Measurements from ENCODE around the gene ATOH1. TPM values are rescaled to one million over a fixed set of nuclear protein-coding genes. Genes with fewer than 3 reads are reported as not detected.

The ATOH1 gene
- total and polyA plus RNA-seq, 2 of the 4 experiments (the other 2 are of a cell fraction) = not detected

- no peak for DNase-seq
- BruUV-seq (replicated peaks) = no TSS peak
- CTCF ChIA-PET = interaction anchor here (0.7 kb wide), 1 partner anchor 463 kb away, joined by 6 read pairs; no protein-coding TSS in a partner anchor
Measured at GRCh38 chr4:93827272-93827947, 1.1 kb upstream of the ATOH1 start.

More at GRCh38 chr4:93827272-93827947, 1.1 kb upstream of the ATOH1 start:
- Histone ChIP-seq H3K4me3 (ENCODE audit: insufficient read depth, low read depth, low read length) (no peak overlapping the region), H3K27me3 (ENCODE audit: control insufficient read depth, insufficient read depth, low read length) (peaks cover 57% of the 10 kb centered on the region), H2BK15ac (ENCODE audit: low read depth, low read length) (no peak overlapping the region), H2BK120ac (ENCODE audit: low read depth, low read length) (no peak overlapping the region), H4K8ac (ENCODE audit: low read depth in 2 of 2, low read length in 2 of 2) (no peak overlapping the region), H2BK20ac (ENCODE audit: low read depth, low read length) (no peak overlapping the region), H2AK5ac (ENCODE audit: low read depth, low read length) (no peak overlapping the region), H3K56ac (ENCODE audit: extremely low read depth, insufficient read depth, low read length) (no peak overlapping the region), H3K4me1 (ENCODE audit: control insufficient read depth, insufficient read depth, low read length) (no peaks in the 10 kb centered on the region), H4K5ac (ENCODE audit: low read depth, low read length) (no peak overlapping the region), H3K23ac (ENCODE audit: low read depth, low read length) (no peak overlapping the region), H3K9ac (ENCODE audit: low read depth, low read length) (no peak overlapping the region), H2AK9ac (replicated peaks; ENCODE audit: low read depth, low read length, poor library complexity) (no peak overlapping the region), H2BK5ac (ENCODE audit: low read depth, low read length, poor library complexity, severe bottlenecking) (no peak overlapping the region), H3K18ac (ENCODE audit: low read depth, low read length) (no peak overlapping the region), H3K9me1 (ENCODE audit: insufficient read depth, low read length) (no peaks in the 10 kb centered on the region), H3K9me3 (ENCODE audit: control insufficient read depth, insufficient read depth, low read length) (peaks cover 2% of the 10 kb centered on the region; the same call in 1 of the 2 replicates), H3K36me3 (ENCODE audit: control insufficient read depth, insufficient read depth, low read length) (no peaks in the 10 kb centered on the region), H4K91ac (ENCODE audit: insufficient read depth, low read depth, low read length) (no peak overlapping the region), H2AFZ (replicated peaks; ENCODE audit: low read length, poor library complexity) (no peak overlapping the region), H3K27ac (ENCODE audit: insufficient read depth, low read length) (no peak overlapping the region), H3K14ac (replicated peaks; ENCODE audit: low read depth, low read length) (no peak overlapping the region), H3K4me2 (ENCODE audit: low read depth, low read length) (no peak overlapping the region), H3K4ac (ENCODE audit: low read depth, low read length) (no peak overlapping the region), H4K20me1 (ENCODE audit: insufficient read depth, low read length) (no peaks in the 10 kb centered on the region), H3K79me1 (ENCODE audit: low read depth in 1 of 2, low read length in 2 of 2) (no peaks in the 10 kb centered on the region)
- ATAC-seq (ENCODE audit: low read depth) = no peak
- POLR2A ChIA-PET (ENCODE audit: unreplicated experiment) = no interaction called here
- 2% methylated on average over 8 of the region's 26 CpGs; no CpG with 5 or more reads in 1 of the 2 experiments for WGBS, 2 experiments (ENCODE audit: extremely low coverage in 2 of 2, insufficient read length in 1 of 2)
- intact Hi-C loops (cut with micrococcal nuclease) (no loop called here), in situ Hi-C loops (cut with MboI; ENCODE audit: low sequenced_read_pairs) (no loop called here), dilution Hi-C loops (cut with HindIII; ENCODE audit: low sequenced_read_pairs, unreplicated experiment) (no loop called here)
- TF ChIP-seq MAZ (IDR thresholded peaks at IDR 0.05; ENCODE audit: borderline replicate concordance, low read depth, low read length) (no peak), RCOR1 (IDR thresholded peaks at IDR 0.05; ENCODE audit: insufficient replicate concordance, low read length) (no peak), BHLHE40 (IDR thresholded peaks at IDR 0.05; ENCODE audit: low read depth, low read length) (no peak), CHD1 (IDR thresholded peaks at IDR 0.05; ENCODE audit: low read depth, low read length) (no peak), USF2 (IDR thresholded peaks at IDR 0.05; ENCODE audit: low read depth, low read length) (no peak), CEBPB (IDR thresholded peaks at IDR 0.05; ENCODE audit: low read depth, low read length) (no peak), NFE2L2 (IDR thresholded peaks at IDR 0.05; ENCODE audit: low read depth, low read length) (no peak), RFX5 (IDR thresholded peaks at IDR 0.05; ENCODE audit: low read depth, low read length) (no peak), MAFK (IDR thresholded peaks at IDR 0.05; ENCODE audit: low read depth, low read length) (no peak), RAD21 (IDR thresholded peaks at IDR 0.05; ENCODE audit: low read length) (no peak), SMC3 (IDR thresholded peaks at IDR 0.05; ENCODE audit: low read depth, low read length) (no peak), POLR2A (IDR thresholded peaks at IDR 0.05; ENCODE audit: low read depth, low read length) (no peak), FOS (IDR thresholded peaks at IDR 0.05; ENCODE audit: low read depth, low read length) (no peak), MXI1 (IDR thresholded peaks at IDR 0.05; ENCODE audit: borderline replicate concordance, low read depth, low read length) (no peak), ELK1 (IDR thresholded peaks at IDR 0.05; ENCODE audit: borderline replicate concordance, low read depth, low read length) (no peak), CTCF (conservative IDR thresholded peaks at IDR 0.05; ENCODE audit: low read depth, low read length) (no peak)

Measured in IMR-90 (cell line).